ENCODE measurements around the gene FAM114A2.

DNA sequence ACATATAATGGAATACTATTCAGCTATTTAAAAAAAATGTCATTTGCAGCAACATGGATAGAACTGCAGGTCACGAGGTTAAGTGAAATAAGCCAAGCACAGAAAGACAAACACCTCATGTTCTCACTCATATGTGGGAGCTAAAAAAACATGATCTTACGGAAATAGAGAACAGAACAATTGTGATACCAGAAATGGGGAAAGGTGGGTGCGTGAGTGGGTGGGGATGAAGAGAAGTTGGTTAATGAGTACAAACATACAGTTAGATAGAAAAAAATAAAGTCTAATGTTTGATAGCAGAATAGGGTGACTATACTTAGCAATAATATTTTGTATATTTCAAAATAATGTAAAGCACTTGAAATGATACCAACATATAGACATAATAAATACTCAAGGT lies 38.7 kb downstream of the FAM114A2 start:
- TF ChIP-seq, protein P1, sequence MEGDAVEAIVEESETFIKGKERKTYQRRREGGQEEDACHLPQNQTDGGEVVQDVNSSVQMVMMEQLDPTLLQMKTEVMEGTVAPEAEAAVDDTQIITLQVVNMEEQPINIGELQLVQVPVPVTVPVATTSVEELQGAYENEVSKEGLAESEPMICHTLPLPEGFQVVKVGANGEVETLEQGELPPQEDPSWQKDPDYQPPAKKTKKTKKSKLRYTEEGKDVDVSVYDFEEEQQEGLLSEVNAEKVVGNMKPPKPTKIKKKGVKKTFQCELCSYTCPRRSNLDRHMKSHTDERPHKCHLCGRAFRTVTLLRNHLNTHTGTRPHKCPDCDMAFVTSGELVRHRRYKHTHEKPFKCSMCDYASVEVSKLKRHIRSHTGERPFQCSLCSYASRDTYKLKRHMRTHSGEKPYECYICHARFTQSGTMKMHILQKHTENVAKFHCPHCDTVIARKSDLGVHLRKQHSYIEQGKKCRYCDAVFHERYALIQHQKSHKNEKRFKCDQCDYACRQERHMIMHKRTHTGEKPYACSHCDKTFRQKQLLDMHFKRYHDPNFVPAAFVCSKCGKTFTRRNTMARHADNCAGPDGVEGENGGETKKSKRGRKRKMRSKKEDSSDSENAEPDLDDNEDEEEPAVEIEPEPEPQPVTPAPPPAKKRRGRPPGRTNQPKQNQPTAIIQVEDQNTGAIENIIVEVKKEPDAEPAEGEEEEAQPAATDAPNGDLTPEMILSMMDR (conservative IDR thresholded peaks at IDR 0.05; ENCODE audit: low read depth, low read length), result no peak
- TF ChIP-seq EZH2 (IDR thresholded peaks at IDR 0.05; ENCODE audit: low read length, unreplicated experiment), result no peak

Measured in PC-3 (cell line).